ENCODE results near the gene WDTC1.
"Not testable (repeated sequence)": the region's sequence is repeated elsewhere in the genome, so short reads cannot be mapped to it uniquely, and the experiment has no call there.

The WDTC1 gene

GRCh38 chr1:27234049-27234882 is at the start of gene WDTC1:
TSS of gene WDTC1 (plus strand) at chr1:27234632. CDS start at chr1:27261055, 26,423 bp downstream.
- peak; percentile 41 for FAIRE-seq
- peak; percentile 37; the same call in 1 of the 2 replicates for TF ChIP-seq POLR2A (IDR thresholded peaks at IDR 0.05; ENCODE audit: low read depth, low read length)
- DNase-seq (ENCODE audit: insufficient read length, low spot score): peak; percentile 88

GRCh38 chr1:27184665-27185064 is 49.8 kb upstream of the WDTC1 start:
- DNase-seq (ENCODE audit: insufficient read length, low spot score); FAIRE-seq: not testable (repeated sequence)

GRCh38 chr1:27192039-27192529 is 42.3 kb upstream of the WDTC1 start:
- TF ChIP-seq POLR2A (IDR thresholded peaks at IDR 0.05; ENCODE audit: low read depth, low read length): no peak
- DNase-seq (ENCODE audit: insufficient read length, low spot score): peak; percentile 26
- peak; percentile 79 for FAIRE-seq

GRCh38 chr1:27193194-27193593 is 41.2 kb upstream of the WDTC1 start:
- no peak for TF ChIP-seq POLR2A (IDR thresholded peaks at IDR 0.05; ENCODE audit: low read depth, low read length)
- FAIRE-seq (no peak), DNase-seq (ENCODE audit: insufficient read length, low spot score) (no peak)

GRCh38 chr1:27201295-27201694 is 33.1 kb upstream of the WDTC1 start:
- no peak for TF ChIP-seq POLR2A (IDR thresholded peaks at IDR 0.05; ENCODE audit: low read depth, low read length)
- FAIRE-seq (no peak), DNase-seq (ENCODE audit: insufficient read length, low spot score) (no peak)

GRCh38 chr1:27203946-27204345 is 30.5 kb upstream of the WDTC1 start:
- no peak for TF ChIP-seq POLR2A (IDR thresholded peaks at IDR 0.05; ENCODE audit: low read depth, low read length)

GRCh38 chr1:27207238-27207637 is 27.2 kb upstream of the WDTC1 start:
- FAIRE-seq; DNase-seq (ENCODE audit: insufficient read length, low spot score): not testable (repeated sequence)

More at GRCh38 chr1:27203946-27204345, 30.5 kb upstream of the WDTC1 start:
- FAIRE-seq: no peak
- no peak for DNase-seq (ENCODE audit: insufficient read length, low spot score)

- not testable (repeated sequence) for FAIRE-seq; DNase-seq (ENCODE audit: insufficient read length, low spot score)
Observed at GRCh38 chr1:27208143-27208850, 26.1 kb upstream of the WDTC1 start.

GRCh38 chr1:27216466-27216865 is 18.0 kb upstream of the WDTC1 start:
- no peak for TF ChIP-seq POLR2A (IDR thresholded peaks at IDR 0.05; ENCODE audit: low read depth, low read length)
- no peak for DNase-seq (ENCODE audit: insufficient read length, low spot score)
- FAIRE-seq: no peak

- DNase-seq (ENCODE audit: insufficient read length, low spot score) (no peak), FAIRE-seq (no peak)
- TF ChIP-seq POLR2A (IDR thresholded peaks at IDR 0.05; ENCODE audit: low read depth, low read length): no peak
Observed at GRCh38 chr1:27217401-27217800, 17.0 kb upstream of the WDTC1 start.

GRCh38 chr1:27218736-27219135 is 15.7 kb upstream of the WDTC1 start:
- DNase-seq (ENCODE audit: insufficient read length, low spot score) (no peak), FAIRE-seq (no peak)
- no peak for TF ChIP-seq POLR2A (IDR thresholded peaks at IDR 0.05; ENCODE audit: low read depth, low read length)

- TF ChIP-seq POLR2A (IDR thresholded peaks at IDR 0.05; ENCODE audit: low read depth, low read length): no peak
- no peak for FAIRE-seq
- DNase-seq (ENCODE audit: insufficient read length, low spot score): no peak
Observed at GRCh38 chr1:27220096-27220495, 14.3 kb upstream of the WDTC1 start.

- not testable (repeated sequence) for FAIRE-seq; DNase-seq (ENCODE audit: insufficient read length, low spot score)
Observed at GRCh38 chr1:27220702-27221497, 13.5 kb upstream of the WDTC1 start.

- FAIRE-seq (no peak), DNase-seq (ENCODE audit: insufficient read length, low spot score) (no peak)
- no peak for TF ChIP-seq POLR2A (IDR thresholded peaks at IDR 0.05; ENCODE audit: low read depth, low read length)
Observed at GRCh38 chr1:27225621-27226020, 8.8 kb upstream of the WDTC1 start.
